ENCODE measurements around the gene PPP1R13B.

DNA sequence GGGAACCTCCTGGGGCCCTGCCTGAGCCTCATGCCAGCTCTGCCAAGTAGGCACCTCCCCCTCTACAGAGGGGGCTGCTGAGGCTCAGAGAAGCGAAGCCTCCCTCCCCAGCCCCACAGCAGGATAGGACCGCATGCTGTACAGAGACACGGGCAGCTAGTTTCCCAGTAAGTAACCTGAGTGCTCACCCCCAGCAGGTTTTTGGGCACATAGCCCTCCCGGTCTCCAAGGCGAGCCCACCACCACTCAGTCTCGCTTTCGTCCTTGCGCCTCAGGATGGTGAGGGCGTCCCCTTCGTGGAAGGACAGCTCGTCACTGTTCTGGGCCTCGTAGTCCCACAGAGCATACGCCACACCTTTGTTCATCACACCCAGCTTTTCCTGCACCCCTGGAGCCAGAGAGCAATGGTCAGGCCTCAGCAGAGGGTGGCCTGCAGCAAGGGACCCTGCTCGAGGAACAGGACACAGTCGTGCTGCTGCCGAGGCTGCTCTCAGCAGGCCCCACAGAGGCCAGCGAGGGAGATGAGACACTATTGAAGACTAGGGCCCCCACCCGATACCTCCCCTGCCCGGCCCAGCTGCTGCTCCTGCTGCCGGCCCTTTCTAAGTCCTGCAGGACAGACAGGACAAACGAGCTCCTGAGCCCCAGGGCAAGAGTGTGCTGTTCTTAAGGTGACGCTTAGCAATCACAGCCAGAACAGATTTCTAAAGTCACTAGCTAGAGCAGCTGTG, 111.4 kb downstream of the PPP1R13B start:
- TF ChIP-seq, protein P1, sequence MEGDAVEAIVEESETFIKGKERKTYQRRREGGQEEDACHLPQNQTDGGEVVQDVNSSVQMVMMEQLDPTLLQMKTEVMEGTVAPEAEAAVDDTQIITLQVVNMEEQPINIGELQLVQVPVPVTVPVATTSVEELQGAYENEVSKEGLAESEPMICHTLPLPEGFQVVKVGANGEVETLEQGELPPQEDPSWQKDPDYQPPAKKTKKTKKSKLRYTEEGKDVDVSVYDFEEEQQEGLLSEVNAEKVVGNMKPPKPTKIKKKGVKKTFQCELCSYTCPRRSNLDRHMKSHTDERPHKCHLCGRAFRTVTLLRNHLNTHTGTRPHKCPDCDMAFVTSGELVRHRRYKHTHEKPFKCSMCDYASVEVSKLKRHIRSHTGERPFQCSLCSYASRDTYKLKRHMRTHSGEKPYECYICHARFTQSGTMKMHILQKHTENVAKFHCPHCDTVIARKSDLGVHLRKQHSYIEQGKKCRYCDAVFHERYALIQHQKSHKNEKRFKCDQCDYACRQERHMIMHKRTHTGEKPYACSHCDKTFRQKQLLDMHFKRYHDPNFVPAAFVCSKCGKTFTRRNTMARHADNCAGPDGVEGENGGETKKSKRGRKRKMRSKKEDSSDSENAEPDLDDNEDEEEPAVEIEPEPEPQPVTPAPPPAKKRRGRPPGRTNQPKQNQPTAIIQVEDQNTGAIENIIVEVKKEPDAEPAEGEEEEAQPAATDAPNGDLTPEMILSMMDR (IDR thresholded peaks at IDR 0.05), result no peak
- TF ChIP-seq POLR2A (IDR thresholded peaks at IDR 0.05), result no peak

Data from esophagus squamous epithelium (tissue), 4 donors.